Erythroblast (primary cell): ENCODE results near the gene KRT2.

ENCODE experiments used
- GATA1 ChIP-seq: IDR thresholded peaks from 2 replicates; pipeline ENCODE4 v1.6.1; 2011; ENCODE audit warnings: low read depth, mild to moderate bottlenecking, control low read depth, low read length, moderate library complexity
- POLR2A ChIP-seq: IDR thresholded peaks from 2 replicates; pipeline ENCODE4 v1.6.1; 2011; ENCODE audit warnings: mild to moderate bottlenecking, low read length

DNA sequence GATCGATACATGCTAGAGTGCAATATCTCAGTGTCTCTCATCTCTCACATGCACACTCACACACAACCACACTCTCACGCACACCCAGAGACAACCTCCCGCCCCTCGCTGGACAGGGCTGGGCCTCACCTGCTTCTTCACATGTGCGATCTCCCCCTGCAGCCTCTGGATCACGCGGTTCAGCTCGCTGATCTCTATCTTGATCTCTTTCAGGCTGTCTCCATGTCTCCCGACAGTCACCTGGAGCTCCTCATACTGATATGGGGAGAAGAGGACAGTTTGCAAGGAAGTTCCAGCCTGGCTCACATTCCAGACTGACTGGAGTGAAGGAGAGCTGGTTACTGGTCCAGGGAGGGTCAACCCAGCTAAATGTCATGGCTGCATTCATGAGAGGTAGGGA lies 4.4 kb downstream of the KRT2 start:
- TF ChIP-seq POLR2A (no peak), GATA1 (no peak)
